ENCODE measurements around the gene GPANK1. TPM values are rescaled to one million over a fixed set of nuclear protein-coding genes. Genes with fewer than 3 reads are reported as not detected.

The GPANK1 gene
- total RNA-seq, 1 experiment from 2014 or later = 18.3 TPM

DNA sequence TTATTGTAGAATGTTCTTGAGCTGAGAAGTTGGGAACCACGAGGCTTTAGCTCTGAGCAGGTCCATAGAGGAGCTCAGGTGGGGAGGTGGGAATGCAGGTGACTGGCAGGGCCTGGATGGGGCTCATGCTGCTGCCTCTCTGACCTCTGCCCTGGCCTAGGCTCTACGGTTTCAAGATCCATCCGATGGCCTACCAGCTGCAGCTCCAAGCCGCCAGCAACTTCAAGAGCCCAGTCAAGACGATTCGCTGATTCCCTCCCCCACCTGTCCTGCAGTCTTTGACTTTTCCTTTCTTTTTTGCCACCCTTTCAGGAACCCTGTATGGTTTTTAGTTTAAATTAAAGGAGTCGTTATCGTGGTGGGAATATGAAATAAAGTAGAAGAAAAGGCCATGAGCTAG is 4.9 kb upstream of the GPANK1 start, which contains the start of gene LY6G5B:
LY6G5B (plus strand) TSS at position 301 of the 400 bp plus-strand sequence. CDS start 975 bp downstream, outside the sequence.
- Histone ChIP-seq H3K27me3 (ENCODE audit: control insufficient read depth, insufficient read depth, low read length) (no peaks in the 10 kb centered on the region), H3K36me3 (ENCODE audit: control insufficient read depth, insufficient read depth, low read length) (peaks cover 39% of the 10 kb centered on the region), H3K4me3 (ENCODE audit: low read depth in 2 of 2, low read length in 2 of 2) (no peak within 1 kb of the TSS), H3K27ac (ENCODE audit: low read length) (no peak within 1 kb of the TSS), H3K9me3 (ENCODE audit: control insufficient read depth, insufficient read depth, low read depth, low read length) (no peaks in the 10 kb centered on the region), H3K4me1 (ENCODE audit: control insufficient read depth, insufficient read depth, low read length) (peaks cover 4% of the 10 kb centered on the region)
- DNase-seq (ENCODE audit: low read depth, low spot score) (no peak), ATAC-seq (no peak)
- intact Hi-C loops (cut with micrococcal nuclease; ENCODE audit: unreplicated experiment) = no loop called here
- TF ChIP-seq, protein P1, sequence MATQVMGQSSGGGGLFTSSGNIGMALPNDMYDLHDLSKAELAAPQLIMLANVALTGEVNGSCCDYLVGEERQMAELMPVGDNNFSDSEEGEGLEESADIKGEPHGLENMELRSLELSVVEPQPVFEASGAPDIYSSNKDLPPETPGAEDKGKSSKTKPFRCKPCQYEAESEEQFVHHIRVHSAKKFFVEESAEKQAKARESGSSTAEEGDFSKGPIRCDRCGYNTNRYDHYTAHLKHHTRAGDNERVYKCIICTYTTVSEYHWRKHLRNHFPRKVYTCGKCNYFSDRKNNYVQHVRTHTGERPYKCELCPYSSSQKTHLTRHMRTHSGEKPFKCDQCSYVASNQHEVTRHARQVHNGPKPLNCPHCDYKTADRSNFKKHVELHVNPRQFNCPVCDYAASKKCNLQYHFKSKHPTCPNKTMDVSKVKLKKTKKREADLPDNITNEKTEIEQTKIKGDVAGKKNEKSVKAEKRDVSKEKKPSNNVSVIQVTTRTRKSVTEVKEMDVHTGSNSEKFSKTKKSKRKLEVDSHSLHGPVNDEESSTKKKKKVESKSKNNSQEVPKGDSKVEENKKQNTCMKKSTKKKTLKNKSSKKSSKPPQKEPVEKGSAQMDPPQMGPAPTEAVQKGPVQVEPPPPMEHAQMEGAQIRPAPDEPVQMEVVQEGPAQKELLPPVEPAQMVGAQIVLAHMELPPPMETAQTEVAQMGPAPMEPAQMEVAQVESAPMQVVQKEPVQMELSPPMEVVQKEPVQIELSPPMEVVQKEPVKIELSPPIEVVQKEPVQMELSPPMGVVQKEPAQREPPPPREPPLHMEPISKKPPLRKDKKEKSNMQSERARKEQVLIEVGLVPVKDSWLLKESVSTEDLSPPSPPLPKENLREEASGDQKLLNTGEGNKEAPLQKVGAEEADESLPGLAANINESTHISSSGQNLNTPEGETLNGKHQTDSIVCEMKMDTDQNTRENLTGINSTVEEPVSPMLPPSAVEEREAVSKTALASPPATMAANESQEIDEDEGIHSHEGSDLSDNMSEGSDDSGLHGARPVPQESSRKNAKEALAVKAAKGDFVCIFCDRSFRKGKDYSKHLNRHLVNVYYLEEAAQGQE (IDR thresholded peaks at IDR 0.05; ENCODE audit: insufficient read depth in 1 of 2, low read depth in 2 of 2, low read length in 1 of 2) = no peak
- TF ChIP-seq TCF7L2 (IDR thresholded peaks at IDR 0.05; ENCODE audit: low read depth, low read length) = no peak
- TF ChIP-seq POLR2AphosphoS5 (IDR thresholded peaks at IDR 0.05; ENCODE audit: low read depth, low read length) = no peak
- TF ChIP-seq, protein P2, sequence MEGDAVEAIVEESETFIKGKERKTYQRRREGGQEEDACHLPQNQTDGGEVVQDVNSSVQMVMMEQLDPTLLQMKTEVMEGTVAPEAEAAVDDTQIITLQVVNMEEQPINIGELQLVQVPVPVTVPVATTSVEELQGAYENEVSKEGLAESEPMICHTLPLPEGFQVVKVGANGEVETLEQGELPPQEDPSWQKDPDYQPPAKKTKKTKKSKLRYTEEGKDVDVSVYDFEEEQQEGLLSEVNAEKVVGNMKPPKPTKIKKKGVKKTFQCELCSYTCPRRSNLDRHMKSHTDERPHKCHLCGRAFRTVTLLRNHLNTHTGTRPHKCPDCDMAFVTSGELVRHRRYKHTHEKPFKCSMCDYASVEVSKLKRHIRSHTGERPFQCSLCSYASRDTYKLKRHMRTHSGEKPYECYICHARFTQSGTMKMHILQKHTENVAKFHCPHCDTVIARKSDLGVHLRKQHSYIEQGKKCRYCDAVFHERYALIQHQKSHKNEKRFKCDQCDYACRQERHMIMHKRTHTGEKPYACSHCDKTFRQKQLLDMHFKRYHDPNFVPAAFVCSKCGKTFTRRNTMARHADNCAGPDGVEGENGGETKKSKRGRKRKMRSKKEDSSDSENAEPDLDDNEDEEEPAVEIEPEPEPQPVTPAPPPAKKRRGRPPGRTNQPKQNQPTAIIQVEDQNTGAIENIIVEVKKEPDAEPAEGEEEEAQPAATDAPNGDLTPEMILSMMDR (IDR thresholded peaks at IDR 0.05) = no peak
- TF ChIP-seq SIN3A (IDR thresholded peaks at IDR 0.05; ENCODE audit: borderline replicate concordance, insufficient read depth, low read depth, low read length) = no peak
- in situ Hi-C loops (cut with HindIII; ENCODE audit: low pct_unique_long_range_greater_than_20kb, low sequenced_read_pairs) = no loop called here
- no TSS peak for BruUV-seq (replicated peaks)
- ChIA-PET POLR2A (interaction anchor here (0.7 kb wide), 1 partner anchor 145 kb away, joined by 4 read pairs; no protein-coding TSS in a partner anchor), CTCF (interaction anchor here (0.6 kb wide), 1 partner anchor 9 kb away, joined by 6 read pairs; no protein-coding TSS in a partner anchor)

DNA sequence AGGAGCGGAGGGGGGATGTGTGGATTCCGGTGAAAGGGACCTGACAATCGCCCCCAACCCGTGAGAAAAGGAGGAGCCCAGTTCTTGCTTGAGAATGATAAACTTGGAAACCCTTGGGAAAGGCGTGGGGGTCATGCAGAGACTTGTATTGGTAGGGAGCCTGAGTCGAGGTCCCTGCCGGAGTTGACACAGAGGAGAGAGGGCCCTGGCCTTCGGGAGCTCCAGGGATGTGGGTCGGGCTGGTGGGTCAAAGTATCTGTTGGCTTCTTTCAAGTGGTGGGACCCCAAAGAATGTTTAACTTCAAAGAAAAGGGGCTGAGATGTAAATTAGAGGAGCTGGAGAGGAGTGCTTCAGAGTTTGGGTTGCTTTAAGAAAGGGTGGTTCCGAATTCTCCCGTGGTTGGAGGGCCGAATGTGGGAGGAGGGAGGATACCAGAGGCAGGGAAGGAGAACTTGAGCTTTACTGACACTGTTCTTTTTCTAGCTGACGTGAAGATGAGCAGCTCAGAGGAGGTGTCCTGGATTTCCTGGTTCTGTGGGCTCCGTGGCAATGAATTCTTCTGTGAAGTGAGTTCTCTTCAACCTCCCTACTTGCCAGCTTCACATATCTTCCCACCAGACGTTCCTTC is 1.7 kb upstream of the GPANK1 start:
- peak overlapping the region; percentile 76 to 94 for H3K4me3 ChIP-seq (ENCODE audit: low read depth in 2 of 2, low read length in 2 of 2)
- no peaks in the 10 kb centered on the region for H3K9me3 ChIP-seq (ENCODE audit: control insufficient read depth, insufficient read depth, low read depth, low read length)
- in situ Hi-C loops (cut with HindIII; ENCODE audit: low pct_unique_long_range_greater_than_20kb, low sequenced_read_pairs) = no loop called here
- H3K27ac ChIP-seq (ENCODE audit: low read length) = peak overlapping the region; percentile 96
- peaks cover 36% of the 10 kb centered on the region for H3K36me3 ChIP-seq (ENCODE audit: control insufficient read depth, insufficient read depth, low read length)
- H3K27me3 ChIP-seq (ENCODE audit: control insufficient read depth, insufficient read depth, low read length) = no peaks in the 10 kb centered on the region
- POLR2A ChIA-PET = no interaction called here
- TF ChIP-seq, protein P1 (IDR thresholded peaks at IDR 0.05; ENCODE audit: insufficient read depth in 1 of 2, low read depth in 2 of 2, low read length in 1 of 2) = no peak
- TF ChIP-seq TCF7L2 (IDR thresholded peaks at IDR 0.05; ENCODE audit: low read depth, low read length) (no peak), SIN3A (IDR thresholded peaks at IDR 0.05; ENCODE audit: borderline replicate concordance, insufficient read depth, low read depth, low read length) (no peak), POLR2AphosphoS5 (IDR thresholded peaks at IDR 0.05; ENCODE audit: low read depth, low read length) (no peak)
- TF ChIP-seq, protein P2 (IDR thresholded peaks at IDR 0.05) = no peak
- H3K4me1 ChIP-seq (ENCODE audit: control insufficient read depth, insufficient read depth, low read length) = peaks cover 14% of the 10 kb centered on the region
- no peak for DNase-seq (ENCODE audit: low read depth, low spot score)
- intact Hi-C loops (cut with micrococcal nuclease; ENCODE audit: unreplicated experiment) = no loop called here
- BruUV-seq (replicated peaks) = no TSS peak
- CTCF ChIA-PET = no interaction called here
- ATAC-seq = no peak
